ENCODE results near the gene ATF6. TPM values are rescaled to one million over a fixed set of nuclear protein-coding genes. Genes with fewer than 3 reads are reported as not detected.

ATF6 gene
- total RNA-seq, 1 donor from 2014 or later = 38.6 TPM

DNA sequence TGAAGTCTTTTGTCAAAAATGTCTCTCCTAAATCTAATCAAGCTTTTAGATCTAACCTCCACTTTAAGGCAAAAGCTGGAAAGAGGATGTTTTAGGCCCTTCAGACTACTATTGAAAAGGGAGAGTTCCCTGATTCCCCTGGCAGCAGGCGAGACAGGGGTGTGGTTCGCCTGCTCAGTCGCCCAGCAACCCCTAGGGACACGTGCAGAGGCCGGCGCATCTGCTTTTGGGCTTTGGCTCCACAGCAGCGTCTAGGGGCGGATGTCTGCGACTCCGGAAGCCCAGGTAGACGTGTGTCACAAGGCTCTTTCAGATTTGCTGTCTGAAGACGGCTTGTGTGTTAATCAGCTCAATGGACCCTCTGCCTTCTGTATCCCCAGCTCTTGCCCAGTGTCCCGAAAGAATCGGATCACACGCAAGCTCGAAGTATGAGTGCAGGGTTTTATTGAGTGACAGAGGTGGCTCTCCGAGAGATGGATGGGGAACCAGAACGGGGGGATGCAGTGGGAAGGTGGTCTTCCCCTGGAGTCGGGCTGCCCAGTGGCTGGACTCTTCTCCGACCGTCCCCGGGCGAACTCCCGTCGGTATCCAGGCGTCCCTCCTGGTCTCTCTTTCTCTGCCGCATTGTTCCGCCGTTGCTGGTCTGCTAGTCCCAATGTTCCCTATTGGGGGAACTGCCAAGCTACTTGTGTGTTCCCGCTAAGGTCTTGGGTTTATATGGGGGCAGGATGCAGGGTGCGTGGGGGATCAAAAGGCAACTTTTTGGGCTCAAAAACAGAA, 212.1 kb downstream of the ATF6 start:
- DNase-seq (ENCODE audit: low read depth) = no peak
- Histone ChIP-seq H3K27me3 (ENCODE audit: control insufficient read depth, insufficient read depth, low read length) (no peaks in the 10 kb centered on the region), H3K36me3 (ENCODE audit: control insufficient read depth, insufficient read depth, low read length) (no peaks in the 10 kb centered on the region), H3K4me3 (ENCODE audit: low read depth, low read length) (no peak overlapping the region)
- TF ChIP-seq, protein P1, sequence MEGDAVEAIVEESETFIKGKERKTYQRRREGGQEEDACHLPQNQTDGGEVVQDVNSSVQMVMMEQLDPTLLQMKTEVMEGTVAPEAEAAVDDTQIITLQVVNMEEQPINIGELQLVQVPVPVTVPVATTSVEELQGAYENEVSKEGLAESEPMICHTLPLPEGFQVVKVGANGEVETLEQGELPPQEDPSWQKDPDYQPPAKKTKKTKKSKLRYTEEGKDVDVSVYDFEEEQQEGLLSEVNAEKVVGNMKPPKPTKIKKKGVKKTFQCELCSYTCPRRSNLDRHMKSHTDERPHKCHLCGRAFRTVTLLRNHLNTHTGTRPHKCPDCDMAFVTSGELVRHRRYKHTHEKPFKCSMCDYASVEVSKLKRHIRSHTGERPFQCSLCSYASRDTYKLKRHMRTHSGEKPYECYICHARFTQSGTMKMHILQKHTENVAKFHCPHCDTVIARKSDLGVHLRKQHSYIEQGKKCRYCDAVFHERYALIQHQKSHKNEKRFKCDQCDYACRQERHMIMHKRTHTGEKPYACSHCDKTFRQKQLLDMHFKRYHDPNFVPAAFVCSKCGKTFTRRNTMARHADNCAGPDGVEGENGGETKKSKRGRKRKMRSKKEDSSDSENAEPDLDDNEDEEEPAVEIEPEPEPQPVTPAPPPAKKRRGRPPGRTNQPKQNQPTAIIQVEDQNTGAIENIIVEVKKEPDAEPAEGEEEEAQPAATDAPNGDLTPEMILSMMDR (IDR thresholded peaks at IDR 0.05; ENCODE audit: insufficient read depth, low read length, poor library complexity, severe bottlenecking) = no peak

DNA sequence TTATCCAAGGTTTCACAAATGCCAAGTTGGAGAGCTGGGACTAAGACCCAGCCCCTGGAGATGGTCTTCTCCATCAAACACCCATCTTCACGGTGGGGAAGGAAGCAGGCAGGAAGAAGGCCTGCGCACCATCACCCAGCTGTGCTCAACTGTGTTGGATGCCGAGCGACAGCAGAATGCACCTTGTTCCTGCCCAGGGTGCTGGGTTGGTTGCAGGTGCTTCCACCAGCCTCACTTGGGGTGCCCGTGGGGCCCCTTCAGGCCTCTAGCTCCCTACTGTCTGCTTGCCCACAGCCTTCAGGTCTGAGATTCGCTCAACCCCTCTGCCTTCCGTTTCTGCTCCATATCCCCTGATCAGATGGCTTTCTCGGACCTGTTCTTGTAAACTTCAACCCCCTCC, 215.0 kb downstream of the ATF6 start:
- no peaks in the 10 kb centered on the region for H3K36me3 ChIP-seq (ENCODE audit: control insufficient read depth, insufficient read depth, low read length)
- no peak overlapping the region for H3K4me3 ChIP-seq (ENCODE audit: low read depth, low read length)
- TF ChIP-seq, protein P1 (IDR thresholded peaks at IDR 0.05; ENCODE audit: insufficient read depth, low read length, poor library complexity, severe bottlenecking) = no peak
- no peaks in the 10 kb centered on the region for H3K27me3 ChIP-seq (ENCODE audit: control insufficient read depth, insufficient read depth, low read length)
- DNase-seq (ENCODE audit: low read depth) = no peak

- Histone ChIP-seq H3K36me3 (ENCODE audit: control insufficient read depth, insufficient read depth, low read length) (no peaks in the 10 kb centered on the region), H3K4me3 (ENCODE audit: low read depth, low read length) (no peak overlapping the region), H3K27me3 (ENCODE audit: control insufficient read depth, insufficient read depth, low read length) (no peaks in the 10 kb centered on the region)
- no peak for DNase-seq (ENCODE audit: low read depth)
- TF ChIP-seq, protein P1 (IDR thresholded peaks at IDR 0.05; ENCODE audit: insufficient read depth, low read length, poor library complexity, severe bottlenecking) = no peak
Measured at GRCh38 chr1:161981735-161982506, 215.8 kb downstream of the ATF6 start.

GRCh38 chr1:161982507-161982895, 216.4 kb downstream of the ATF6 start:
- no peak for DNase-seq (ENCODE audit: low read depth)
- no peaks in the 10 kb centered on the region for H3K36me3 ChIP-seq (ENCODE audit: control insufficient read depth, insufficient read depth, low read length)
- H3K27me3 ChIP-seq (ENCODE audit: control insufficient read depth, insufficient read depth, low read length) = no peaks in the 10 kb centered on the region
- TF ChIP-seq, protein P1 (IDR thresholded peaks at IDR 0.05; ENCODE audit: insufficient read depth, low read length, poor library complexity, severe bottlenecking) = no peak
- no peak overlapping the region for H3K4me3 ChIP-seq (ENCODE audit: low read depth, low read length)

DNA sequence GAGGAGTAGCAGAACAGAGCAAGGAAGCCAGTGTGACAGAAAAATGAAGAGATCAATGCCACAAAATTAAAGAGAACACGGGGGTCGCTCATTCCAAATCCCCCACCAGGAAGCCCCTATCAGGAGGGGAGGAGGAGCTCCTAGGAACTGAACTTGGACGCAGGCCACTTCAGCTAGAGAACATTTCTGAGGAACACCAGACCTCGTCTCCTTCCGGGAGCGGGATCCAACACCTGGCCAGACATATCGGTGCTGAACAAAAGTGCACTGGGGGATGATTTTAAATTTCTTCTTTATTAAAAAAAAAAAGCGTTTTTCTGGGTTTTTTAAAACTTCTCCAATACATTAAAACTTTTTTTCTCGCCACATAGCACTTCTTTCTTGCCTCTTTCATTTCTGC, 216.8 kb downstream of the ATF6 start:
- no peak for DNase-seq (ENCODE audit: low read depth)
- Histone ChIP-seq H3K27me3 (ENCODE audit: control insufficient read depth, insufficient read depth, low read length) (no peaks in the 10 kb centered on the region), H3K4me3 (ENCODE audit: low read depth, low read length) (no peak overlapping the region), H3K36me3 (ENCODE audit: control insufficient read depth, insufficient read depth, low read length) (no peaks in the 10 kb centered on the region)
- TF ChIP-seq, protein P1 (IDR thresholded peaks at IDR 0.05; ENCODE audit: insufficient read depth, low read length, poor library complexity, severe bottlenecking) = no peak

Measured in kidney epithelial cell (primary cell).